ENCODE results near the gene OR2Z1. TPM values are rescaled to one million over a fixed set of nuclear protein-coding genes. Genes with fewer than 3 reads are reported as not detected.

The OR2Z1 gene
- total RNA-seq, 1 donor from 2014 or later = not detected

DNA sequence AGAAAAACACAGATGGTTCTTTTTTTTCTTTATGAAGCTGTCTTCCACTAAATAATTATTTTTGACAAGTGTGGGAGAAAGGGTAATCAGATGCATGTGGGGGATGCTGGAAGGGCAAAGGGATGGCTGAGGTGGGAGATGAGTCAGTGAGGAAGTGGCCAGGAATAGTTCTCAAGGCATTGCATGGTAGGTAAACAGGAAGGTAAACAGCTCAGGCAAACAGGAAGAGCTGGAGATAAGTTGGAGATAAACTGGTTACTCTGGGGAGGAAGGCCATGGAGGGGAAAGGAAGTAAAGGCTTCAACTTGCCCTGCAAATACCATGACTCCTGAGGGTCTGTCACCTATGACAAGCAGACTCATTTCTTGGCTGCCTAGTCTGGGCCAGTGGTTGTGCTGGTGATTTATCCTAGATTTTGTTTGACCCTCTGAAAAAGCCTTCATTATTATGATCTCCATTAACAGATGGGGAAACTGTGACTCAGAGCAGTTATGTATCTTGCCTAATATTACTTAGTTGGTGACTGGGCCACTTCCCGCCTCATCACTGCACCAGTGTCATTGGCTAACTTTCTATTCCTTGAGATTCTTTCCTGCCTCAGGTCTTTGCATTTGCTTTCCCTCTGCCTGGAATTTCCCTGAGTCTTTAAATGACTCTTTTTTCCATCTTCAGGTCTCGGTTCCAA is 39.9 kb upstream of the OR2Z1 start:
- TF ChIP-seq, protein P1, sequence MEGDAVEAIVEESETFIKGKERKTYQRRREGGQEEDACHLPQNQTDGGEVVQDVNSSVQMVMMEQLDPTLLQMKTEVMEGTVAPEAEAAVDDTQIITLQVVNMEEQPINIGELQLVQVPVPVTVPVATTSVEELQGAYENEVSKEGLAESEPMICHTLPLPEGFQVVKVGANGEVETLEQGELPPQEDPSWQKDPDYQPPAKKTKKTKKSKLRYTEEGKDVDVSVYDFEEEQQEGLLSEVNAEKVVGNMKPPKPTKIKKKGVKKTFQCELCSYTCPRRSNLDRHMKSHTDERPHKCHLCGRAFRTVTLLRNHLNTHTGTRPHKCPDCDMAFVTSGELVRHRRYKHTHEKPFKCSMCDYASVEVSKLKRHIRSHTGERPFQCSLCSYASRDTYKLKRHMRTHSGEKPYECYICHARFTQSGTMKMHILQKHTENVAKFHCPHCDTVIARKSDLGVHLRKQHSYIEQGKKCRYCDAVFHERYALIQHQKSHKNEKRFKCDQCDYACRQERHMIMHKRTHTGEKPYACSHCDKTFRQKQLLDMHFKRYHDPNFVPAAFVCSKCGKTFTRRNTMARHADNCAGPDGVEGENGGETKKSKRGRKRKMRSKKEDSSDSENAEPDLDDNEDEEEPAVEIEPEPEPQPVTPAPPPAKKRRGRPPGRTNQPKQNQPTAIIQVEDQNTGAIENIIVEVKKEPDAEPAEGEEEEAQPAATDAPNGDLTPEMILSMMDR (IDR thresholded peaks at IDR 0.05; ENCODE audit: borderline replicate concordance) = no peak
- DNase-seq = no peak
- intact Hi-C loops (cut with micrococcal nuclease) = no loop called here
- no peaks in the 10 kb centered on the region for H3K4me1 ChIP-seq
- no peaks in the 10 kb centered on the region for H3K36me3 ChIP-seq
- no peak overlapping the region for H3K27ac ChIP-seq (replicated peaks)
- H3K4me3 ChIP-seq = no peak overlapping the region
- peaks cover 24% of the 10 kb centered on the region for H3K27me3 ChIP-seq (ENCODE audit: low read depth)
- peaks cover 18% of the 10 kb centered on the region for H3K9me3 ChIP-seq (replicated peaks)

DNA sequence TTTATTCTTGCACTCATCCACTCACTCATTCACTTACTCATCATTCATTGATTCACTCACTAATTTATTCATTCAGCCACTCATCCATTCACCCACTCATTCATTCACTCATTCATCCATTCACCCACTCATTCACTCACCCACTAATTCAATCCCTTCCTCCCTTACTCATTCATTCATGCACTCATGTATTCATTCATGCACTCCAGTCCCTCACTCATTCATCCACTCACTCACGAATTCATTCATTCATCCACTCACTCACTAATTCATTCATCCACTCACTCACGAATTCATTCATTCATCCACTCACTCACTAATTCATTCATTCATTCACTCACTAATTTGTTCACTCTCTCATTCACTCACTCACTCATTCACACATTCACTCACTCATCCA is 39.0 kb upstream of the OR2Z1 start:
- no peak for DNase-seq
- Histone ChIP-seq H3K27ac (replicated peaks) (no peak overlapping the region), H3K4me3 (no peak overlapping the region), H3K4me1 (no peaks in the 10 kb centered on the region), H3K27me3 (ENCODE audit: low read depth) (peaks cover 34% of the 10 kb centered on the region), H3K36me3 (no peaks in the 10 kb centered on the region), H3K9me3 (replicated peaks) (peaks cover 18% of the 10 kb centered on the region)
- intact Hi-C loops (cut with micrococcal nuclease) = no loop called here
- TF ChIP-seq, protein P1 (IDR thresholded peaks at IDR 0.05; ENCODE audit: borderline replicate concordance) = no peak

DNA sequence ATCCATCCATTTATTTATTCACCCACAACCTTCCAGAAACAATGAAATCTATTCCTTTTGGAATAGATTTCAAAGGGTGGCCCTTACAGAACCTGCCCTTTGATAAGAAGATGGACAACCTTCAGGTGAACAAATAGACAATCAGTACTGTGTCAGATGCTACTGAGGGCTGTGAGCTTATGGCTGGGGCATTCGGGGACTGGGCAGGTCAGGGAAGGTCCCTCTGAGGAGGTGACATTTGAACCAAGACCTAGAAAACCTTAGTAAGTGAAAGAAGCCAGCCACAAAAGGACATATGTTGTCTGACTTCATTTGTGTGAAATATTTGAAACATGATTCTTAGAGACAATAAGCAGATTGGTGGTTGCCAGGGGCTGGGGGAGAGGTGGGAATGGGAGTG is 38.5 kb upstream of the OR2Z1 start:
- TF ChIP-seq, protein P1 (IDR thresholded peaks at IDR 0.05; ENCODE audit: borderline replicate concordance) = no peak
- peaks cover 38% of the 10 kb centered on the region for H3K27me3 ChIP-seq (ENCODE audit: low read depth)
- DNase-seq = no peak
- no peaks in the 10 kb centered on the region for H3K36me3 ChIP-seq
- H3K4me3 ChIP-seq = no peak overlapping the region
- no peak overlapping the region for H3K27ac ChIP-seq (replicated peaks)
- intact Hi-C loops (cut with micrococcal nuclease) = no loop called here
- H3K4me1 ChIP-seq = no peaks in the 10 kb centered on the region
- peaks cover 18% of the 10 kb centered on the region for H3K9me3 ChIP-seq (replicated peaks)

DNA sequence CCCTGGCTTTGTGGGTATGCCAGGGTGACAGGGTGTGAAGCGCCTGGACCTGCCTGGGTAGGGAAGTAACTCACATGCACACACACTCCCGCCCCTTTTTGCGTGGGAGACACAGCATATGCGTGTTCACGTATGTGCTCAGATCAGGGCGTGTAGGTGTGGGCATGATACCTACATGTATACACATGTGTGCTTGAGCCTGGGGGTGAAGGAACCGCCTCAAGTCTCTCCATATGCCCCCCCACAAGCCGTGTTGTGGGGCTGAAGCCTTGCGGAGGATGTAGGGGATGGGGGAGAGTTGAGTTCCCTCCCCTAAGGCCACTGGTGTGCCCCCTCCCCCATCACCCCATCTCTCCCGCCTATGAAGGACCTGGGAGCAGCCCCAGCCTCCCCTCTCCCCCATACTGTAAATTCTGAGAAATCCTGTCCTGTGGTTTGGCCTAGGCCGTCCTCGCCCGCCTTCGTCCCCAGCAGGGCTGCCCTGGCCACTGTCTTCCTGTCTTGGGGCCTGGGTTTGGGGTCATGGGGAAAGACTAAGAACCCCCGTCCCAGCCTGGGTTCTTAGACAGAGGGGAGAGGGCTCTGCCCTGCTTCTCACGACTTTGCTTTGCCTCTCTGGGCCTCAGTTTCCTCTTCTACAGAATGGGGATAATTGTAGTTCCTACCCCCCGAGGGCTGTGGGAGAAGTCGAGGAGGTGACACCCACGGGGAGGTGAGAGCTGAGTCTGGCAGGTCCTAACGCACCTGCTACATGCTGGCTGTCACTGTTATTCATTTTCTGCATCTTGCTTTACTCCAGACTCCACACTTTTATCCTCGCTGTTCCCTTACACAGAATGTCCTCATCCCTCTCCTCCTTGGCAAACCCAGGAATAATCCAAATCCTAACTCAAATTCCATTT is 37.2 kb upstream of the OR2Z1 start:
- Histone ChIP-seq H3K36me3 (no peaks in the 10 kb centered on the region), H3K9me3 (replicated peaks) (peaks cover 18% of the 10 kb centered on the region), H3K27ac (replicated peaks) (no peak overlapping the region), H3K27me3 (ENCODE audit: low read depth) (peaks cover 49% of the 10 kb centered on the region), H3K4me3 (no peak overlapping the region), H3K4me1 (no peaks in the 10 kb centered on the region)
- TF ChIP-seq, protein P1 (IDR thresholded peaks at IDR 0.05; ENCODE audit: borderline replicate concordance) = no peak
- intact Hi-C loops (cut with micrococcal nuclease) = no loop called here
- no peak for DNase-seq

DNA sequence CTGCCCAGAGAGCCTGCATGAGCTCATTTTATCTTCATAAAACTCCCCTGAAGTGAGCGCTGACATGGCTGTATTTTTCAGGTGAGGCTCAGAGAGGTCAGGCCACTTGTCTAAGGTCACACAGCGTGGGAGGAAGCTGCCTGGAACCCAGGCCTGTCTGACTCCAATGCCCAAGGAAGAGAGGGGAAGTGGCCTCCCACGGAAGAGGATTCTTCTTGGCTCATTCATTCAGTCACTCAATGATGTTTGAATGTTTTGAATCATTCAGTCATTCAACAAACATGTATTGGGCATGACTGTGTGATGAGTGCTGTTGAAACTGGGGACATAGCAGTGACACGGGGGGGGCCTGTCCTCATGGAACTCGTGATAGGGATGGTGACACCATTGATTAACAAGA is 34.9 kb upstream of the OR2Z1 start:
- Histone ChIP-seq H3K9me3 (replicated peaks) (peaks cover 5% of the 10 kb centered on the region), H3K4me3 (no peak overlapping the region), H3K27ac (replicated peaks) (no peak overlapping the region), H3K4me1 (no peaks in the 10 kb centered on the region), H3K27me3 (ENCODE audit: low read depth) (peaks cover 56% of the 10 kb centered on the region), H3K36me3 (no peaks in the 10 kb centered on the region)
- intact Hi-C loops (cut with micrococcal nuclease) = no loop called here
- TF ChIP-seq, protein P1 (IDR thresholded peaks at IDR 0.05; ENCODE audit: borderline replicate concordance) = no peak
- no peak for DNase-seq

Data from left ventricle myocardium inferior (tissue), 1 donor.